ENCODE measurements around the gene BNC2. TPM values are rescaled to one million over a fixed set of nuclear protein-coding genes. Genes with fewer than 3 reads are reported as not detected.

The BNC2 gene
- total and polyA plus RNA-seq, 7 donors, result 0.23 to 205 (median 117) TPM

DNA sequence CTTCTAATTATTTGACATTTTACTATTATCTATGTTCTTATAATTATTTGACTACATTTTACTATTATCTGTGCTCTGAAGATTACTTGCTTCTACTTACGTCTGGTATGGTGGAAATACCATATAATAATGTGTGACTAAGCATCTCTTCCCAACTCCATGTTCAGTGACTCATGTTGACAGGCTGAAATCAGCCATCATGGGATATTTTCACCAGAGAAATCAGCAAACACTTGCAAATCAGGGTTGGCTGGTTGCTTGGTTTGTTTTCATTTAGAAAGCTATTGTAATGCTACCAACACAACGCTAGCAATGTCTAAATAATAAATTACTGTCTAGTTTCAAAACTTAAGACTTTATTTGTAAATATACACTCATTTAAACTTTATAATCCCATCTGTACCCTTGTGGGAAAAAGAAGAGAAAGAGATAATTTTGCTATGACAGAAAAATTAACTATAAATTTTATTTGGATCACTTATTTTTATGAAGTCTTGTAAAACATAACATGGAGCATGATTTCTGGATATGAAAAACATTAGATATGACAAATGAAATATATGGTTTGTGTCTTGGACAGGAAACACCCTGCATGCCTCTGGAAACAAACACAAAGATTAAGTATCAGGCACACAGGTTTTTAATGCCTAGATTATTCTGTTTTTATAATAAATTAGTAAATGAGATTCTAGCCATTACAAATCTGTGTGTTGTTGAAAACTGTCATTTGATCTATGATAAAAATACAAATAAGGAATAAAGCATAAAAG, 337.6 kb downstream of the BNC2 start:
- intact Hi-C loops (cut with DNase I), result loop anchor here (5.0 kb wide), 1 partner anchor 194 kb away; no protein-coding TSS in a partner anchor
- no peak for TF ChIP-seq POLR2A (IDR thresholded peaks at IDR 0.05)
- TF ChIP-seq EP300 (IDR thresholded peaks at IDR 0.05), result no peak
- TF ChIP-seq CTCF (IDR thresholded peaks at IDR 0.05), result no peak
- TF ChIP-seq POLR2AphosphoS5 (IDR thresholded peaks at IDR 0.05), result no peak

GRCh38 chr9:16532272-16532671, 338.2 kb downstream of the BNC2 start:
- no peak for DNase-seq
- H3K4me1 ChIP-seq, result peaks cover 0 to 73% (median 43%) of the 10 kb centered on the region in 4 donors
- peak overlapping the region in 2 of 4 donors; percentile 54 to 61 for H3K27ac ChIP-seq
- no peaks in the 10 kb centered on the region for H3K9me3 ChIP-seq
- TF ChIP-seq EP300 (IDR thresholded peaks at IDR 0.05) (no peak), POLR2A (IDR thresholded peaks at IDR 0.05) (no peak), POLR2AphosphoS5 (IDR thresholded peaks at IDR 0.05) (peak in 1 of 4 donors; percentile 18), CTCF (IDR thresholded peaks at IDR 0.05) (no peak)
- no peaks in the 10 kb centered on the region for H3K36me3 ChIP-seq
- intact Hi-C loops (cut with DNase I), result loop anchor here (5.0 kb wide), 1 partner anchor 195 kb away; no protein-coding TSS in a partner anchor
- H3K4me3 ChIP-seq, result no peak overlapping the region
- H3K27me3 ChIP-seq, result no peaks in the 10 kb centered on the region
- 92 to 94% methylated on average over 3 of the region's 3 CpGs for WGBS, 2 donors

More for the DNA sequence above, 337.6 kb downstream of the BNC2 start:
- peak overlapping the region in 2 of 4 donors; percentile 54 to 61 for H3K27ac ChIP-seq
- H3K9me3 ChIP-seq, result no peaks in the 10 kb centered on the region
- peaks cover 0 to 73% (median 43%) of the 10 kb centered on the region in 4 donors for H3K4me1 ChIP-seq
- no peaks in the 10 kb centered on the region for H3K36me3 ChIP-seq
- WGBS, 2 donors, result 79 to 84% methylated on average over 2 of the region's 2 CpGs
- no peaks in the 10 kb centered on the region for H3K27me3 ChIP-seq
- H3K4me3 ChIP-seq, result no peak overlapping the region
- no peak for DNase-seq

DNA sequence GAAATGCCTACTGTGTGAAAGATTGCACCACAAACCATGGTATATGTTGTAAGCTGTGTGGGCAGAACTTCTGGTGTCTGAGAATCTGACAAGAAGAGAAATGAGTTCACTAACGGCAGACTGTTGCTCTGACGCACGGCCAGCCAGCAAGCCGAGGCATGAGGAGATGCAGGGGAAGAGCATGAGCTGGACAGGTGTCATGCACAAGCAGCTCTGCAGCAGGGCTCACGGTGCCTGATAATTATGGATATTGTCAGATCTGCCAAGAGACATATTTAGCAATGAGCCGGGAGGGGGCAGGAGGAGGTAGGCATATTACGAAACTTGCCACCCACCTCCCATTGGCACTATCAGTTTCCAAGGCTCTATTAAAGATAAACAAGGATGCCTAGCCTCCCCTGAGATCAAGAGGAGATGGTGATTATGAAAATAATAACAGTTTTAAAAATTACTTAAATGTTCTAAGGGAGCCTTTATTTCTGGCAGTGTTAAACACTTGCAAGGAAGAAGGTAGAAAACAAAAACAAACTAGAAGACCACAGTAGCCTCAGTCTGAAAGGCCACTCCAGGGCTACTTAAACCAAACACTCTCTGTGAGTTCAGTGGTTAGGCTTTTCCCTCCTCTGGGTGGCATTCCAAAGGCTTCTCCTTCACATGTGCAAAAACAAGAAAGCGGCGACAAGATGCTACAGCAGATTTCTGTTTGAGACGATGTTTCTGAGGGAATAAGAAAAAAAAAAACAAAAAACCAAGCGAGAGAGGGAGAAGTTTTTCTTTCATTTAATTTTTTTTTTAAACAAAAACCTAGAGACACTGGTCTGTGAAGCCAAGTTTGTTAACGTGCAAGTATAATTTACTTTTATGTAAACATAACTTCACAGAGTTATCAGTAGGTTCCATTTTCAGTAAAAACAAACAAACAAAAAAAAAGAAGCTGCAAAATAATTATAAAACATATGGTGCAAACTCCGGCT, 339.5 kb downstream of the BNC2 start:
- 69 to 76% methylated on average over 13 of the region's 13 CpGs for WGBS, 2 donors
- intact Hi-C loops (cut with DNase I), result loop anchor here (5.0 kb wide), 1 partner anchor 196 kb away; no protein-coding TSS in a partner anchor
- no peaks in the 10 kb centered on the region for H3K9me3 ChIP-seq
- H3K36me3 ChIP-seq, result no peaks in the 10 kb centered on the region
- no peak for TF ChIP-seq CTCF (IDR thresholded peaks at IDR 0.05)
- peak in 2 of 4 donors; percentile 39 to 69 for TF ChIP-seq EP300 (IDR thresholded peaks at IDR 0.05)
- TF ChIP-seq POLR2A (IDR thresholded peaks at IDR 0.05), result no peak
- TF ChIP-seq POLR2AphosphoS5 (IDR thresholded peaks at IDR 0.05), result peak; percentile 39 to 70 (median 62)
- H3K4me3 ChIP-seq, result no peak overlapping the region
- H3K27me3 ChIP-seq, result no peaks in the 10 kb centered on the region
- peak; percentile 88 for DNase-seq
- H3K4me1 ChIP-seq, result peaks cover 0 to 66% (median 36%) of the 10 kb centered on the region in 4 donors
- H3K27ac ChIP-seq, result peak overlapping the region; percentile 12 to 61 (median 52)

DNA sequence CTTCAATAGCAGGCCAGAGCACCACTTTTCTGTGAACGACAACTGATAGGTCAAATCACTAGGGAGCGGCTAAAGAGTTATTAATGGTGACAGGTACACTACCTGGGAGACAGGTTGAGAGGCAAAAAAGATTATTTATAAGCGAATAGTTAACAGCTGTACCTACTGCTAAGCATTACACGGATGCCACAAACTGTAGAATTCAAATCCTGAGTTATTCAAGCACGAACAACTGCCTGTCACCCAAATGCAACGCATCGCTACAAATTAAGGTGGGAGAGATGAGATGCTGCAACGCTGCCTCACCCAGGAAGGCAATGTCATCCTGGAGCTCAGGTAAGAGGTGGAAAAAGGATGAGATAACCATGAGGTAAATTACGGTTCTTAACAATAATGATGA, 342.9 kb downstream of the BNC2 start:
- no peak overlapping the region for H3K27ac ChIP-seq
- intact Hi-C loops (cut with DNase I), result no loop called here
- DNase-seq, result no peak
- no peaks in the 10 kb centered on the region for H3K27me3 ChIP-seq
- 95 to 97% methylated on average over 9 of the region's 9 CpGs for WGBS, 2 donors
- no peaks in the 10 kb centered on the region for H3K9me3 ChIP-seq
- no peaks in the 10 kb centered on the region for H3K36me3 ChIP-seq
- H3K4me3 ChIP-seq, result no peak overlapping the region
- TF ChIP-seq POLR2A (IDR thresholded peaks at IDR 0.05), result no peak
- TF ChIP-seq EP300 (IDR thresholded peaks at IDR 0.05), result no peak
- TF ChIP-seq CTCF (IDR thresholded peaks at IDR 0.05), result no peak
- no peak for TF ChIP-seq POLR2AphosphoS5 (IDR thresholded peaks at IDR 0.05)
- H3K4me1 ChIP-seq, result peaks cover 0 to 42% (median 28%) of the 10 kb centered on the region in 4 donors
